ENCODE measurements around the gene AK2. TPM values are rescaled to one million over a fixed set of nuclear protein-coding genes. Genes with fewer than 3 reads are reported as not detected.

Gene AK2
- total and polyA plus RNA-seq, 10 of the 15 experiments (the other 5 are each of a cell fraction or from before 2014, with no cell fraction given), result 52.3 to 500 (median 278) TPM

DNA sequence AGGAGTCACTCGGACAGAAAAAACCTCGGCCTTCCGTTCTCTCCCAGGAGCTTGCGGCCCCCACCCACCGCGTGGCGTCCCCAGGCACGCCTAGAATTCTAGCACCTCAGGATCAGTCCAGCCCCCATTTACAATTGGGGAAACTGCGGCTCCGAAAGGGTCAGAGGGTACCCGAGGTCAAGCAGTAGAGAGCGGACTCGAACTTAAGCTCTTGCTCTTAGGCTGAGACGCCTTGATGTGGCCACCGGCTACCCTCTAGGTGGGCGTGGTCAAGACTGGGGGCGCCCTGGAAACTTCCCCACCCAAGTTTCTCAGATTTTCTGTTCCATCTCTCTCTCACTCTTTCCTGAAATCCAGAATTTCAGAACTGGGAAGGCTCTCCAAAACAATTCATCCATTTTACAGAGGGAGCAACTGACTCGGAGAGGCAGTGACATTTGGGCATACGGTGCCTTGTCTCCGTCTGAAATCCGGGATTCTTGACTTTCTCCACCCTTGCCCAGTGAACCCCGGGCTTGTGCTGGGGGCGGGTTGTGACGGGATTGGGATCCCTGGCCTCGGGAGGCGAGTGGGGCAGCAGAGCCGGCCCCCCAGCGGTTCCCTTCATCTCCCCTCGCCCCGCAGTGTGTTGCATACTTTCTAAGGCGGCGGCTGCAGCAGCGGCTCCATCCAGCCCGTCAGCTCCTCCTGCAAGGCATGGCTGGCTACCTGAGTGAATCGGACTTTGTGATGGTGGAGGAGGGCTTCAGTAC is 45.0 kb upstream of the AK2 start:
- no peaks in the 10 kb centered on the region for H3K79me2 ChIP-seq (ENCODE audit: control insufficient read depth, insufficient read depth, low read length)
- ChIA-PET RAD21 (ENCODE audit: unreplicated experiment) (no interaction called here), SMC1A (ENCODE audit: uncharacterized antibody, unreplicated experiment) (no interaction called here), CTCF (no interaction called here), POLR2A (interaction anchor here (1.6 kb wide), 1 partner anchor 150 kb away, joined by 3 read pairs; no protein-coding TSS in a partner anchor)
- no peak overlapping the region for H3K27ac ChIP-seq (ENCODE audit: control insufficient read depth, insufficient read depth)
- H3K4me2 ChIP-seq (ENCODE audit: control insufficient read depth, insufficient read depth), result peak overlapping the region; percentile 88
- H3K4me3 ChIP-seq, result peak overlapping the region; percentile 63
- no peak for DNase-seq (ENCODE audit: low read depth, low spot score)
- H2AFZ ChIP-seq (ENCODE audit: control insufficient read depth, low read depth, low read length), result no peak overlapping the region
- no peak for FAIRE-seq
- H3K27me3 ChIP-seq (replicated peaks in 1 of 2; ENCODE audit: control insufficient read depth in 2 of 2, insufficient read depth in 2 of 2, low read length in 1 of 2), result peaks cover 8 to 12% of the 10 kb centered on the region in 2 experiments
- no TSS peak for BruUV-seq (replicated peaks)
- intact Hi-C loops (cut with micrococcal nuclease; ENCODE audit: unreplicated experiment) (no loop called here), in situ Hi-C loops (cut with MboI) (no loop called here)
- no peaks in the 10 kb centered on the region for H3K9me3 ChIP-seq (replicated peaks; ENCODE audit: control insufficient read depth, insufficient read depth, low read length)
- TF ChIP-seq, protein P1, sequence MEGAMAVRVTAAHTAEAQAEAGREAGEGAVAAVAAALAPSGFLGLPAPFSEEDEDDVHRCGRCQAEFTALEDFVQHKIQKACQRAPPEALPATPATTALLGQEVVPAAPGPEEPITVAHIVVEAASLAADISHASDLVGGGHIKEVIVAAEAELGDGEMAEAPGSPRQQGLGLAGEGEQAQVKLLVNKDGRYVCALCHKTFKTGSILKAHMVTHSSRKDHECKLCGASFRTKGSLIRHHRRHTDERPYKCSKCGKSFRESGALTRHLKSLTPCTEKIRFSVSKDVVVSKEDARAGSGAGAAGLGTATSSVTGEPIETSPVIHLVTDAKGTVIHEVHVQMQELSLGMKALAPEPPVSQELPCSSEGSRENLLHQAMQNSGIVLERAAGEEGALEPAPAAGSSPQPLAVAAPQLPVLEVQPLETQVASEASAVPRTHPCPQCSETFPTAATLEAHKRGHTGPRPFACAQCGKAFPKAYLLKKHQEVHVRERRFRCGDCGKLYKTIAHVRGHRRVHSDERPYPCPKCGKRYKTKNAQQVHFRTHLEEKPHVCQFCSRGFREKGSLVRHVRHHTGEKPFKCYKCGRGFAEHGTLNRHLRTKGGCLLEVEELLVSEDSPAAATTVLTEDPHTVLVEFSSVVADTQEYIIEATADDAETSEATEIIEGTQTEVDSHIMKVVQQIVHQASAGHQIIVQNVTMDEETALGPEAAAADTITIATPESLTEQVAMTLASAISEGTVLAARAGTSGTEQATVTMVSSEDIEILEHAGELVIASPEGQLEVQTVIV (IDR thresholded peaks at IDR 0.05; ENCODE audit: borderline replicate concordance, partially characterized antibody), result no peak
- TF ChIP-seq, protein P2, sequence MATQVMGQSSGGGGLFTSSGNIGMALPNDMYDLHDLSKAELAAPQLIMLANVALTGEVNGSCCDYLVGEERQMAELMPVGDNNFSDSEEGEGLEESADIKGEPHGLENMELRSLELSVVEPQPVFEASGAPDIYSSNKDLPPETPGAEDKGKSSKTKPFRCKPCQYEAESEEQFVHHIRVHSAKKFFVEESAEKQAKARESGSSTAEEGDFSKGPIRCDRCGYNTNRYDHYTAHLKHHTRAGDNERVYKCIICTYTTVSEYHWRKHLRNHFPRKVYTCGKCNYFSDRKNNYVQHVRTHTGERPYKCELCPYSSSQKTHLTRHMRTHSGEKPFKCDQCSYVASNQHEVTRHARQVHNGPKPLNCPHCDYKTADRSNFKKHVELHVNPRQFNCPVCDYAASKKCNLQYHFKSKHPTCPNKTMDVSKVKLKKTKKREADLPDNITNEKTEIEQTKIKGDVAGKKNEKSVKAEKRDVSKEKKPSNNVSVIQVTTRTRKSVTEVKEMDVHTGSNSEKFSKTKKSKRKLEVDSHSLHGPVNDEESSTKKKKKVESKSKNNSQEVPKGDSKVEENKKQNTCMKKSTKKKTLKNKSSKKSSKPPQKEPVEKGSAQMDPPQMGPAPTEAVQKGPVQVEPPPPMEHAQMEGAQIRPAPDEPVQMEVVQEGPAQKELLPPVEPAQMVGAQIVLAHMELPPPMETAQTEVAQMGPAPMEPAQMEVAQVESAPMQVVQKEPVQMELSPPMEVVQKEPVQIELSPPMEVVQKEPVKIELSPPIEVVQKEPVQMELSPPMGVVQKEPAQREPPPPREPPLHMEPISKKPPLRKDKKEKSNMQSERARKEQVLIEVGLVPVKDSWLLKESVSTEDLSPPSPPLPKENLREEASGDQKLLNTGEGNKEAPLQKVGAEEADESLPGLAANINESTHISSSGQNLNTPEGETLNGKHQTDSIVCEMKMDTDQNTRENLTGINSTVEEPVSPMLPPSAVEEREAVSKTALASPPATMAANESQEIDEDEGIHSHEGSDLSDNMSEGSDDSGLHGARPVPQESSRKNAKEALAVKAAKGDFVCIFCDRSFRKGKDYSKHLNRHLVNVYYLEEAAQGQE (IDR thresholded peaks at IDR 0.05; ENCODE audit: low read depth, low read length), result no peak
- no peak for TF ChIP-seq RB1 (IDR thresholded peaks at IDR 0.05; ENCODE audit: borderline replicate concordance)
- no peak for TF ChIP-seq ZSCAN29 (IDR thresholded peaks at IDR 0.05)
- TF ChIP-seq MTA3 (IDR thresholded peaks at IDR 0.05; ENCODE audit: borderline replicate concordance, low read length), result no peak
- no peak for TF ChIP-seq SMARCA5 (IDR thresholded peaks at IDR 0.05)
- TF ChIP-seq CBFB (IDR thresholded peaks at IDR 0.05; ENCODE audit: low read depth), result no peak
- TF ChIP-seq RCOR1 (conservative IDR thresholded peaks at IDR 0.05; ENCODE audit: low read depth, low read length), result no peak
- TF ChIP-seq, protein P3, sequence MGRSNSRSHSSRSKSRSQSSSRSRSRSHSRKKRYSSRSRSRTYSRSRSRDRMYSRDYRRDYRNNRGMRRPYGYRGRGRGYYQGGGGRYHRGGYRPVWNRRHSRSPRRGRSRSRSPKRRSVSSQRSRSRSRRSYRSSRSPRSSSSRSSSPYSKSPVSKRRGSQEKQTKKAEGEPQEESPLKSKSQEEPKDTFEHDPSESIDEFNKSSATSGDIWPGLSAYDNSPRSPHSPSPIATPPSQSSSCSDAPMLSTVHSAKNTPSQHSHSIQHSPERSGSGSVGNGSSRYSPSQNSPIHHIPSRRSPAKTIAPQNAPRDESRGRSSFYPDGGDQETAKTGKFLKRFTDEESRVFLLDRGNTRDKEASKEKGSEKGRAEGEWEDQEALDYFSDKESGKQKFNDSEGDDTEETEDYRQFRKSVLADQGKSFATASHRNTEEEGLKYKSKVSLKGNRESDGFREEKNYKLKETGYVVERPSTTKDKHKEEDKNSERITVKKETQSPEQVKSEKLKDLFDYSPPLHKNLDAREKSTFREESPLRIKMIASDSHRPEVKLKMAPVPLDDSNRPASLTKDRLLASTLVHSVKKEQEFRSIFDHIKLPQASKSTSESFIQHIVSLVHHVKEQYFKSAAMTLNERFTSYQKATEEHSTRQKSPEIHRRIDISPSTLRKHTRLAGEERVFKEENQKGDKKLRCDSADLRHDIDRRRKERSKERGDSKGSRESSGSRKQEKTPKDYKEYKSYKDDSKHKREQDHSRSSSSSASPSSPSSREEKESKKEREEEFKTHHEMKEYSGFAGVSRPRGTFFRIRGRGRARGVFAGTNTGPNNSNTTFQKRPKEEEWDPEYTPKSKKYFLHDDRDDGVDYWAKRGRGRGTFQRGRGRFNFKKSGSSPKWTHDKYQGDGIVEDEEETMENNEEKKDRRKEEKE (IDR thresholded peaks at IDR 0.05), result no peak
- TF ChIP-seq GABPA (IDR thresholded peaks at IDR 0.05; ENCODE audit: low read depth), result no peak
- no peak for TF ChIP-seq IRF4 (IDR thresholded peaks at IDR 0.05; ENCODE audit: low read depth, low read length)
- TF ChIP-seq POU2F2 (IDR thresholded peaks at IDR 0.05; ENCODE audit: borderline replicate concordance, low read depth, low read length), result no peak
- no peak for TF ChIP-seq FOXM1 (IDR thresholded peaks at IDR 0.05; ENCODE audit: low read depth, low read length)
- TF ChIP-seq KDM1A (IDR thresholded peaks at IDR 0.05; ENCODE audit: borderline replicate concordance), result no peak
- no peak for TF ChIP-seq TAF1 (IDR thresholded peaks at IDR 0.05; ENCODE audit: borderline replicate concordance, low read depth, low read length)
- no peaks in the 10 kb centered on the region for H3K4me1 ChIP-seq (ENCODE audit: control insufficient read depth, insufficient read depth, low read length)
- no peaks in the 10 kb centered on the region for H3K36me3 ChIP-seq (ENCODE audit: control insufficient read depth in 2 of 2, insufficient read depth in 2 of 2, low read length in 1 of 2)
- H3K9ac ChIP-seq (ENCODE audit: control insufficient read depth, insufficient read depth, low read length), result no peak overlapping the region
- ATAC-seq, result no peak
- no peaks in the 10 kb centered on the region for H4K20me1 ChIP-seq (ENCODE audit: control insufficient read depth, insufficient read depth)
- WGBS (ENCODE audit: insufficient coverage, insufficient replicate concordance, low lambda C conversion rate, missing lambda C conversion rate), result 22% methylated on average over 34 of the region's 35 CpGs
